Hematopoietic multipotent progenitor cell treated with erythropoietin and hydrocortisone succinate and interleukin-3 and kit ligand, for 15 days (in vitro differentiated cells): Measurements from ENCODE around the gene EPB41.
"Not testable (repeated sequence)": the region's sequence is repeated elsewhere in the genome, so short reads cannot be mapped to it uniquely, and the experiment has no call there.

ENCODE experiments used
- DNase-seq: peaks from one replicate; pipeline ENCODE4 v3.0.0-alpha.2; 2015; ENCODE audit warnings: low spot score

EPB41 gene

GRCh38 chr1:29052100-29052499 is 137.7 kb downstream of the EPB41 start:
- DNase-seq, result no peak

GRCh38 chr1:29052941-29053340 is 138.6 kb downstream of the EPB41 start:
- no peak for DNase-seq

- no peak for DNase-seq
Observed at GRCh38 chr1:29055160-29055559, 140.8 kb downstream of the EPB41 start.

- DNase-seq, result no peak
Observed at GRCh38 chr1:29056256-29056655, 141.9 kb downstream of the EPB41 start.

GRCh38 chr1:29057700-29058099 is 143.3 kb downstream of the EPB41 start:
- no peak for DNase-seq

DNA sequence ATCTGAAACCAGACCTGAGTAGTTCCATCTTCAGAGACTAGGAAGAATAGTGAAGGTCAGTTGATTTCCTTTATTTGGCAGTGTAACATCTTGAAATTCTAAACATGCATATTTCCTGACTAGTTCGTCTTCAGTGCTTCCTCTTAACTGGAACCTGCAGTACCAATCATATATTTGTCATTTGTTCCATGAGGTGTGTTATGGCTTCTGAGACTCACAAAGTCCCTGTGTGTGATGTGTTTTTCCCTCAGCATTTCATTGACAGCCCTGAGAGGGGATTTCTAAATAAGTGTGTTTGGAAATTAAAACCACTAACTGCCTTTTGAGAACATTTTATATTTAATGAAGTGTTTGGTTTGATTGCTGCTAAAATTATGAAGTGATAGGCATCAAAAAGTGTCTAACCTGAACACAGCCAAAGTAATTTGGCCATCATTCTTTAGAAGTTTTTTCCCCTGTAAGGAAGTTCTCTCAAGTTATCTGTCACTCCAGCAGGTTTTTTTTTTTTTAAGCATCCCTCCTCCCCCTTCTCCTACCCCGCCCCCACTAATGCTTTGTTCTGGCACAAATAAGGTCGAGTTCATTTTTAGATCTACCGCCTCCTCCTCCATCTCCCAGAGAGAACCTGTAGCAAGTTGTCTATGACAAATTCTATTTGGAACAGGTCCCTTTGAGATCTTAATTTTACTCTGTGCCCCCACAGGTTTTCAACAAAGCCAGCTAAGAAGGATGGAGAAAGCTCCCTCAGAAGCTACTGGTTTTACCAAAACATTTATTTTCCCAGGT is 148.0 kb downstream of the EPB41 start:
- DNase-seq, result no peak

- no peak for DNase-seq
Observed at GRCh38 chr1:29064064-29064463, 149.7 kb downstream of the EPB41 start.

- no peak for DNase-seq
Observed at GRCh38 chr1:29077155-29077554, 162.8 kb downstream of the EPB41 start.

DNA sequence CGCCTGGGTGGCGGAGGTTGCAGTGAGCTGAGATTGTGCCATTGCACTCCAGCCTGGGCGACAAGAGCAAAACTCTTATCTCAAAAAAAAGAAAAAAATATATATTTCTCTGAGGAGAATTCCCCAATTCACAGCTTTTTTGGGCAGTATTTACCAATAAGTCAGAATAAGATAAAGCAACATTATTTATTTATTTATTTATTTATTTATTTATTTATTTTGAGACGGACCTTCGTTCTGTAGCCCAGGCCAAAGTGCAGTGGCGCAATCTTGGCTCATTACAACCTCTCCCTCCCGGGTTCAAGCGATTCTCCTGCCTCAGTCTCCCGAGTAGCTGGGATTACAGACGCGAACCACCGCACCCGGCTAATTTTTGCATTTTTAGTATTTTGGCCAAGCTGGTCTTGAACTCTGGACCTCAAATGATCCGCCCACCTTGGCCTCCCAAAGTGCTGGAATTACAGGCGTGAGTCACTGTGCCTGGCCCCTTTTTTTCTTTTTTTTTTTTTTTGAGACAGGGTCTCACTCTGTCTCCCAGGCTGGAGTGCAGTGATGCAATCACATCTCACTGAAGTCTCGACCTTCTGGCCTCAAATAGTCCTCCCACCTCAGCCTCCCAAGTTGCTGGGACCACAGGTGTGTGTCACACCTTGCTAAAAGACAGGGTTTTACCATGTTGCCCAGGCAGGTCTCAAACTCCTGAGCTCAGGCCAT is 165.7 kb downstream of the EPB41 start:
- not testable (repeated sequence) for DNase-seq

DNA sequence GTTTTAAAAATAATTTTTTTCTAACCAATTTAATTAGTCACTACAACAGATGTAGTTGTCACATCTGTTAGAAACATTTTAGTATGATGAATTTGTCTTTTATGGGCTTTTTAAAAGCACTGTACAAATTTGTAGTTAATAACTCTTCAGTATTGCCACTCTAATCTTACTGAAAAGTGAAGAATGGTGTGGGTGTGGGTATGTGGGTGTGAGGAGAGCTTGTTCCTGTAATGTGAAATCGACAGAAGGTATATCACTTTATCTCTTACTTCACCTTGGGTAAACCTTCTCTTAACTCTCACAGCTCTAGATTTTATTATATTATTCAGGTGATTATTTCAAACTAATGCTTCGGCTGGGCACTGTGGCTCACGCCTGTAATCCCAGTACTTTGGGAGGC is 166.8 kb downstream of the EPB41 start:
- DNase-seq, result no peak

- no peak for DNase-seq
Observed at GRCh38 chr1:29082519-29082918, 168.2 kb downstream of the EPB41 start.

DNA sequence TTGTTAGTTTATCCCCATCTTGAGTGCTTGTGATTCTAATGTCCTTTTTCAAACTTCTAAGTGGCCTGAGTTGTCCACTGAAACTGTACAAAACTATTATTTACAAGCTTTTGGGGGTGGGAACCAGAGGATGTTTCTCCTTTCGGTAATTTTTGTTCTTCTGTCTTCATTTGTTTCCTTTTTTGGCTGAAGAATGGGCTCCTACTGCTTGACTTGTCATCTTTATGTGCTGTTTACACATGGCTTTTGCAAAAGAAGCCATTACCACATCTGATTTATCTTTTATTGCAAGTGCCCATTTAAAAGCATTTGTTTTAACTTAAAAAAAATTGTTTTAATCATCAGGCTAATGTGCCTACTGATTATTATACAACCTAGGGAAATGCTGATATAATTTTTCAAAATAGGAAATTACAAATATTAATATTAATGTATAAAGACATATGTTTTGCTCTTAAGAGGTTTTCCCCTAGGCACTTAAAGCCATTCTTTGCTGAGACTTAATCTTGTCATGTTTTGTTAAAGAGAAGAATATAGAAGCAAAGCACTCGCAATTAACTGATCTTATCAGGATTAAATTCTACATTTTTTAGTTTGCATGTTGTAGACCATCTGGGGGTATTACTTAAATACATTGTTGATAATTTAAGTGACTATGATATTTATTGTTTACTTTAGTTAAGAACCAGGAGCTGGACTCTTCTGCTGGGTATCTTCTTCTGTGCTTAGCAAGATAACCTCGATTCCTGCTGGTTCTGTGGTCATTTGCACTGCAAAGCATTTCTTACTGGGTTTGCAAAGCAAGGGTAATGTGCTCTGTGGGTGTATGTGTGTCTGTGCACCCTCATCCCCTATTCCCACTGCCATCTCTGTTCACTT is 169.2 kb downstream of the EPB41 start:
- DNase-seq, result no peak

DNA sequence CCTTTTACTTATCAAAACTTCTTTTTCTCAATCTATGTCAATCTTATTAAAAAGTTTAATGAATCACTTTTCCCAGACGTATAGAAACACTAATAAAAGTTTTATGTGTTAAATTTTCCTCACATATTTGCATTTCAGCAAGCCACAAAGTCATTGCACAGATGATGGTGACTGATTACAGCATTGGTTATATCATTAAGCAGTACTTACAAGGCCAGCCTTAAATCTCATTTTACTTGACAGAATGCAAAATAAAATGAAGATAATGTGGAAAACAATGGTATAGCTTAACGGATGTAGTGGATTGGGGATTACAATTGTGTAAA is 169.8 kb downstream of the EPB41 start:
- no peak for DNase-seq

- DNase-seq, result no peak
Observed at GRCh38 chr1:29090937-29091618, 176.7 kb downstream of the EPB41 start.

- not testable (repeated sequence) for DNase-seq
Observed at GRCh38 chr1:29092704-29093103, 178.3 kb downstream of the EPB41 start.

- DNase-seq, result no peak
Observed at GRCh38 chr1:29094433-29094832, 180.1 kb downstream of the EPB41 start.

DNA sequence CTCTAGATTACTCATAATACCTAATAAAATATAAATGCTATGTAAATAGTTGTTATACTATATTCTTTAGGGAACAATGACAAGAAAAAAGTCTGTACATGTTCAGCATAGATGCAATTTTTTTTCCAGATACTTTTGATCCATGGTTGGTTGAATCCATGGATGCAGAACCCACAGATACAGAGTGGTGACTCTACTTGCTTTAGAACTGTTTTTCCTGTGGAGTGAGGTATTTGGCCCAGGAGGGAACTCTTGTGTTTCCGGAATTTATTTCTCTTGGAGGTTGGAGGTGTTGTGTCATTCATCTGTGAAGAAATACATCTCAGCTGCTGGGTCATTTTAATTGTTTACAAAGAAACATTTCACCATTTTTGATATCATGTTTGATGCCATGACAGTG is 180.6 kb downstream of the EPB41 start:
- DNase-seq, result no peak

- DNase-seq, result no peak
Observed at GRCh38 chr1:29096231-29096886, 182.0 kb downstream of the EPB41 start.

GRCh38 chr1:29099286-29099685 is 184.9 kb downstream of the EPB41 start:
- DNase-seq, result no peak

DNA sequence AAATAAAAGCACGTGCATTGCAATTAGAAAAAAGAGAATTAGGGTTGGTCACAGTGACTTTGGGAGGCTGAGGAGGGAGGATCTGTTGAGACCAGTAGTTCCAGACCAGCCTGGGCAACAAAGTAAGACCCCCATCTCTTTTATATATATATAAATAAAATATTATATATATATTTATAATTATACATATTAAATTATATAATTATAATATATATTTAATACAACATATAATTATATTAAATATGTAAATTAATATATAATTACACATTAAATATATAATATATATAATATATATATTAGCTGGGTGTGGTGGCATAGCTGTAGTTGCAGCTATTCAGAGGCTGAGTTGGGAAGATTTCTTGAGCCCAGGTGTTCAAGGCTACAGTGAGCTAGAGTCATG is 186.1 kb downstream of the EPB41 start:
- DNase-seq, result no peak

- no peak for DNase-seq
Observed at GRCh38 chr1:29105822-29106221, 191.5 kb downstream of the EPB41 start.

- DNase-seq, result not testable (repeated sequence)
Observed at GRCh38 chr1:29108041-29108440, 193.7 kb downstream of the EPB41 start.
